Omental fat pad (tissue), 4 donors: ENCODE data around the gene BRME1. TPM values are rescaled to one million over a fixed set of nuclear protein-coding genes. Genes with fewer than 3 reads are reported as not detected.

Source experiments
- ATAC-seq: fragments of 150-250 bp; one replicate; pipeline ENCODE4 v1.9.1; 2016; ENCODE audit warnings: mild to moderate bottlenecking, moderate library complexity; ENCODE audit not compliant: low FRiP score
- DNase-seq: peaks from one replicate; pipeline ENCODE4 v3.0.0-alpha.2; 2019; ENCODE audit warnings: low spot score
- total RNA-seq, 4 donors: library from RNA; depleted of rRNA; stranded (reverse); fragments of >200 nt; gene quantifications; one replicate each; pipeline ENCODE4 v1.1.0, GENCODE V29; 2016
- TF ChIP-seq, protein P1 (sequence below), 3 donors: fragments of 450-650 bp; IDR thresholded peaks; one replicate each; pipeline ENCODE4 v1.5.1; 2016 to 2017; ENCODE audit warnings: antibody characterized with exemption in 3 of 3, mild to moderate bottlenecking in 3 of 3, moderate library complexity in 2 of 3

Gene BRME1
- total RNA-seq, 4 donors from 2014 or later: 0.46 to 0.95 TPM; not detected in 2

DNA sequence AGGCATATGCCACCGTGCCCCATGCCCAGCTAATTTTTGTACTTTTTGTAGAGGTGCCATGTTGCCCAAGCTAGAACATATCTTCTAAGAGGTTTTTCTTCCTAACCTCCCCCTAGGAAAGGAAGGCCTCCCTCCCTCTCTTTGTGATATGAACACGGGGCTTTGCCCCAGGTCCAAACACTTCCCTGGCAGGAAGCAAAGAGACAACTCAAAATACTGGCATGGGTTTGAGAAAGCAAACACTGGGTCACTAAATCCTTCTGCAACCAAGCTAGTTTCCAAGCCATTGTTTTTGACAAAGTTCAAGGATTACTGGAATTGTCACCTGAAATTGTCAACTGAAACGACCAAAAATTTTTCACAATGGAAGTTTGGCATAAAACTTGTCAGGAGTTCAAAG lies 8.9 kb upstream of the BRME1 start:
- DNase-seq: no peak
- no peak for ATAC-seq

DNA sequence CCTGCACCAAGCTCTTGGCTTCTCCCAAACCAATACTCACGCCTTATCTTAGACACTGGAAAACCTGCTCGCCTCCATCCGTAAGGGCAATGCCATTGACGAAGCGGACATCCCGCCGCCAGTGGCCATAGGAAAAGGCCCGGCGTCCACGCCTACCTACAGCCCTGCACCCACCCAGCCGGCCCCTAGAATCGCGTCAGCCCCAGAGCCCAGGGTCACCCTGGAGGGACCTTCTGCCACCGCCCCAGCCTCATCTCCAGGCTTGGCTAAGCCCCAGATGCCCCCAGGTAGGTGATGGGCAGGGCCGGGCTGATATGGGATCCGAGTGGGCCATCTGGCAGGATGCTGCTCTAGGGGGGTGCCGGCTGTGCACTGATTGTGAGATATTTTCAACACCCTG lies 7.4 kb upstream of the BRME1 start:
- TF ChIP-seq, protein P1, sequence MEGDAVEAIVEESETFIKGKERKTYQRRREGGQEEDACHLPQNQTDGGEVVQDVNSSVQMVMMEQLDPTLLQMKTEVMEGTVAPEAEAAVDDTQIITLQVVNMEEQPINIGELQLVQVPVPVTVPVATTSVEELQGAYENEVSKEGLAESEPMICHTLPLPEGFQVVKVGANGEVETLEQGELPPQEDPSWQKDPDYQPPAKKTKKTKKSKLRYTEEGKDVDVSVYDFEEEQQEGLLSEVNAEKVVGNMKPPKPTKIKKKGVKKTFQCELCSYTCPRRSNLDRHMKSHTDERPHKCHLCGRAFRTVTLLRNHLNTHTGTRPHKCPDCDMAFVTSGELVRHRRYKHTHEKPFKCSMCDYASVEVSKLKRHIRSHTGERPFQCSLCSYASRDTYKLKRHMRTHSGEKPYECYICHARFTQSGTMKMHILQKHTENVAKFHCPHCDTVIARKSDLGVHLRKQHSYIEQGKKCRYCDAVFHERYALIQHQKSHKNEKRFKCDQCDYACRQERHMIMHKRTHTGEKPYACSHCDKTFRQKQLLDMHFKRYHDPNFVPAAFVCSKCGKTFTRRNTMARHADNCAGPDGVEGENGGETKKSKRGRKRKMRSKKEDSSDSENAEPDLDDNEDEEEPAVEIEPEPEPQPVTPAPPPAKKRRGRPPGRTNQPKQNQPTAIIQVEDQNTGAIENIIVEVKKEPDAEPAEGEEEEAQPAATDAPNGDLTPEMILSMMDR (IDR thresholded peaks at IDR 0.05): no peak
- ATAC-seq (no peak), DNase-seq (no peak)

More for the DNA sequence above, 8.9 kb upstream of the BRME1 start:
- TF ChIP-seq, protein P1 (IDR thresholded peaks at IDR 0.05): no peak

DNA sequence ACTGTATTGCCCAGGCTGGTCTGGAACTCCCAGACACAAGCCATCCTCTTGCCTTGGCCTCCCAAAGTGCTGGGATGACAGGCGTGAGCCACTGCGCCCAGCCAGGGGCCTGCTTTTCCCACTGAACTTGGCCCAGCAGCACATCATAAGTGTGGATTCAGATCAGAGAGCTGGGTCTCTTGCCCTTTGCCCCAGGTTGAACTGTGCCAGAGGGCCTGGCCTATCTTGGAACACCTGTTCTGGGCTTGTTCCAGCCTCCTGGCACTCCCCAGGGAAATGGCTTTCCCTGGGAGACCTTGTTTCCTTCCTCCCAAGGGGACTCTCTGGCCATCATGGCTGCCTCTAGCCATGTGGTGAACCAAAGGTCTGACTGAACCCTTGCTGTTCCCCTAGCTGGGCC lies 3.5 kb upstream of the BRME1 start:
- TF ChIP-seq, protein P1 (IDR thresholded peaks at IDR 0.05): no peak
- DNase-seq (no peak), ATAC-seq (no peak)

DNA sequence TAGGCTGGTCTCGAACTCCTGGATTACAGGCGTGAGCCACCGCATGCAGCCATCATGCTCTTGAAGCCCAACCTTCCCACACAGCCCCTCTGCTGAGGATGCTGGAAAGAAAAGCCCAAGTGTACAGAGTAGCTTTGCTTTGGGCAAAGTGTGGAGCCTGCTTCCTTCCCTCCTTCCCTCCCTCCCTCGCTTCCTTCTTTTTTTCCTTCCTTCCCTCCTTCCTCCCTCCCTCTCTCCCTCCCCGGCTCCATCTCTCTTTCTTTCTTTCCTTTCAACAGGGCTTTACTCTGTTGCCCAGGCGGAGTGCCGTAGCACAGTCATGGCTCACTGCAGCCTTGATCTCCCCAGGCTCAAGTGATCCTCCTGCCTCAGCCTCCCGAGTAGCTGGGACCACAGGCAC lies 2.8 kb upstream of the BRME1 start:
- no peak for DNase-seq
- no peak for ATAC-seq
- TF ChIP-seq, protein P1 (IDR thresholded peaks at IDR 0.05): no peak

DNA sequence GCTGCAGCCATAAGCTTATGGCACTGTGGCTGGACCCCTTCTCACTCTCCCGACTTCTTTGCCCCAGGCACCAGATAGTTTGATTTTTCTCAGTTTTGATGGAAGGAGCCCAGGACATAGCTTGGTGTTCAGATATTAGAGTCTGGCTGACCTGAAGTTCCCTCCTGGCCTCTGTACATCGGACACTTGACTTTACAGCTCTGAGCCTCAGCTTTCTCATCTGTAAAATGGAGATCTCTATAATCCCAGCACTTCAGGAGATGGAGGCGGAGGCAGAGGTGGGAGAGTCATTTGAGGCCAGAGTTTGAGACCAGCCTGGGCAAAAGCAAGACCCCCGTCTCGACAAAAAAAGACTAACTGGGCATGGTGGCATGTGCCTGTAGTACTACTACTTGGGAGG lies 993 bp upstream of the BRME1 start:
- TF ChIP-seq, protein P1 (IDR thresholded peaks at IDR 0.05): no peak
- ATAC-seq (no peak), DNase-seq (no peak)

DNA sequence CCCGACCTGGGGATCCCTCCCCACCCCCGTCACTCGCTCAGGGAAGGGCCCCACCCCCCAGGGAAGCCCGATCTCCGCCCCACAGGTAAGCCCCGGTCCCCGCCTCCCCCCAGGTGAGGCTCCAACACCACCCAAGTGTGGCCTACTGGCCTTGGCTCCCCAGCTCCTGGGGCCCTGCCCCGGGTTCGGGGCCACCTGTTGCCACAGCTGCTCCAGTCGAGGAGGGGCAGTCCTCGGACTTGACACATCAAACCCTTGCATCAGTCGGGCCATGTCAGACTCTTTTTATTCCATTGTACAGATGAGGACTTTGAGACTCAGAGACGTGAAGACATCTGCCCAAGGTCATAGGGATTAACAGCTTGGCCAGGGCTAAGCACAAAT lies 596 bp upstream of the BRME1 start:
- TF ChIP-seq, protein P1 (IDR thresholded peaks at IDR 0.05): no peak
- no peak for ATAC-seq
- no peak for DNase-seq

DNA sequence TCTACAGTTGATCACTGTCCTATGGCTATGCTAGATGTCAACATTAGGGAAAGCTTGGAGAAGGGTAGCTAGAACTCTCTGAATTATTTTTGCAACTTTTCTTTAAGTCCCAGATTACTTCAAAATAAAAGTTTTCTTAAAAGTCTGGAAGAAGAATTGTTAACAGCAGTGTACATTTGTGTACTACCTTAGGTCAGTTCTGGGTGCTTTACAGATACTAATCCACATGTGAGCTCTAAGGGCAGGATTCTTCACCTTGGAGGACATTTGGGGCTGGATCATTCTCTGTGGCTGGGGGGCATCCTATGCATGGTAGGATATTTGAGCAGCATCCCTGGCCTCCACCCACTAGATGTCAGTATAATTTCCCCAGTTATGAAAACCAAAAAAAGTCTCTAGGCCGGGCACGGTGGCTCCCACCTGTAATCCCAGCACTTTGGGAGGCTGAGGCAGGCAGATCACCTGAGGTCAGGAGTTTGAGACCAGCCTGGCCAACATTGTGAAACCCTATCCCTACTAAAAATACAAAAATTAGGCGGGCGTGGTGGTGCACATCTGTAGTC lies 2.8 kb downstream of the BRME1 start:
- ATAC-seq (no peak), DNase-seq (no peak)
- TF ChIP-seq, protein P1 (IDR thresholded peaks at IDR 0.05): no peak
